BJ (cell line): Measurements from ENCODE around the gene IFNGR2. TPM values are rescaled to one million over a fixed set of nuclear protein-coding genes. Genes with fewer than 3 reads are reported as not detected.

ENCODE experiments used
- CTCF ChIA-PET: fragments of 350-600 bp; formaldehyde crosslinking; extraction: SDS; loops from one replicate; lab custom pipeline; 2021; ENCODE audit warnings: antibody characterized with exemption, inconsistent platforms; lab: Yijun Ruan, JAX
- POLR2A ChIA-PET: fragments of 300-600 bp; sonication (Branson Sonifier 250); formaldehyde crosslinking; extraction: SDS; loops from one replicate; lab custom pipeline; 2021; ENCODE audit warnings: antibody characterized with exemption; lab: Charles Lee
- DNase-seq: peaks from one replicate; pipeline ENCODE4 v3.0.0-alpha.2; 2011; ENCODE audit warnings: low read depth
- H3K27me3 ChIP-seq: 2 replicates; pipeline ENCODE4 v1.6.0; 2011; ENCODE audit warnings: low read length; ENCODE audit not compliant: control insufficient read depth, insufficient read depth
- H3K36me3 ChIP-seq: 2 replicates; pipeline ENCODE4 v1.5.1; 2011; ENCODE audit warnings: low read length; ENCODE audit not compliant: control insufficient read depth, insufficient read depth
- H3K4me3 ChIP-seq: 2 replicates; pipeline ENCODE4 v1.5.1; 2011; ENCODE audit warnings: low read depth, mild to moderate bottlenecking, control low read depth, low read length
- CTCF ChIP-seq: IDR thresholded peaks from 2 replicates; pipeline ENCODE4 v1.5.1; 2011; ENCODE audit warnings: low read depth, mild to moderate bottlenecking, control low read depth, inconsistent platforms, low read length, moderate library complexity; ENCODE audit not compliant: insufficient read depth
- polyA plus RNA-seq: library from polyadenylated mRNA; depleted of rRNA; stranded (reverse); fragments of >200 nt; gene quantifications from 2 replicates; pipeline ENCODE4 v1.2.3, GENCODE V29; 2011

Gene IFNGR2
- polyA plus RNA-seq, 1 experiment, result 114 TPM

GRCh38 chr21:33427051-33427450, 23.8 kb downstream of the IFNGR2 start:
- DNase-seq, result no peak
- POLR2A ChIA-PET, result no interaction called here
- H3K27me3 ChIP-seq, result no peaks in the 10 kb centered on the region
- TF ChIP-seq CTCF, result no peak
- CTCF ChIA-PET, result interaction anchor here (0.6 to 2.3 kb wide), 2 partner anchors 21 to 66 kb away, joined by 3 to 10 read pairs; no protein-coding TSS in a partner anchor
- peaks cover 25% of the 10 kb centered on the region for H3K36me3 ChIP-seq
- H3K4me3 ChIP-seq, result no peak overlapping the region

GRCh38 chr21:33428669-33429068, 25.5 kb downstream of the IFNGR2 start:
- no peak for DNase-seq
- POLR2A ChIA-PET, result interaction anchor here (0.8 kb wide), 1 partner anchor 9 kb away, joined by 3 read pairs; no protein-coding TSS in a partner anchor

GRCh38 chr21:33430858-33431257, 27.6 kb downstream of the IFNGR2 start:
- ChIA-PET POLR2A (no interaction called here), CTCF (interaction anchor here (1.3 kb wide), 1 partner anchor 70 kb away, joined by 5 read pairs; no protein-coding TSS in a partner anchor)
- no peaks in the 10 kb centered on the region for H3K27me3 ChIP-seq
- peaks cover 20% of the 10 kb centered on the region for H3K36me3 ChIP-seq
- no peak overlapping the region for H3K4me3 ChIP-seq
- TF ChIP-seq CTCF, result no peak
- no peak for DNase-seq

More at GRCh38 chr21:33428669-33429068, 25.5 kb downstream of the IFNGR2 start:
- no peak for TF ChIP-seq CTCF
- peaks cover 31% of the 10 kb centered on the region for H3K36me3 ChIP-seq
- H3K27me3 ChIP-seq, result no peaks in the 10 kb centered on the region
- CTCF ChIA-PET, result interaction anchor here (1.0 to 2.3 kb wide), 2 partner anchors 24 to 67 kb away, joined by 3 to 10 read pairs; no protein-coding TSS in a partner anchor
- no peak overlapping the region for H3K4me3 ChIP-seq

- no peak for TF ChIP-seq CTCF
- ChIA-PET POLR2A (no interaction called here), CTCF (interaction anchor here (0.7 to 1.7 kb wide), 3 partner anchors 13 to 71 kb away, joined by 3 to 5 read pairs (median 5); no protein-coding TSS in a partner anchor)
- Histone ChIP-seq H3K4me3 (no peak overlapping the region), H3K36me3 (peaks cover 21% of the 10 kb centered on the region), H3K27me3 (no peaks in the 10 kb centered on the region)
- no peak for DNase-seq
Measured at GRCh38 chr21:33432496-33432895, 29.3 kb downstream of the IFNGR2 start.

GRCh38 chr21:33433001-33433400, 29.8 kb downstream of the IFNGR2 start:
- H3K4me3 ChIP-seq, result no peak overlapping the region
- peaks cover 24% of the 10 kb centered on the region for H3K36me3 ChIP-seq
- no peaks in the 10 kb centered on the region for H3K27me3 ChIP-seq
- no peak for DNase-seq
- CTCF ChIA-PET, result interaction anchor here (0.7 to 1.7 kb wide), 2 partner anchors 12 to 14 kb away, joined by 3 to 5 read pairs; no protein-coding TSS in a partner anchor
- POLR2A ChIA-PET, result no interaction called here
- no peak for TF ChIP-seq CTCF
